GM23338 (cell line): ENCODE data around the gene CD59. TPM values are rescaled to one million over a fixed set of nuclear protein-coding genes. Genes with fewer than 3 reads are reported as not detected.

Experiments used
- ATAC-seq: fragments of 200-7000 bp; cut with Tn5 transposase; 3 replicates; pipeline ENCODE4 v1.9.1; 2020
- DNase-seq: peaks from one replicate; pipeline ENCODE4 v3.0.0-alpha.2; 2015; ENCODE audit warnings: low spot score
- H2AFZ ChIP-seq: fragments of 200-600 bp; sonication (generic); 2 replicates; pipeline ENCODE4 v1.8.0; 2016; ENCODE audit warnings: antibody characterized with exemption, mild to moderate bottlenecking, moderate library complexity
- H3F3A ChIP-seq: fragments of 200-600 bp; sonication (generic); replicated peaks from 2 replicates; pipeline ENCODE4 v1.8.0; 2017; ENCODE audit warnings: antibody characterized with exemption, mixed run types, low read depth
- H3K27ac ChIP-seq: fragments of 200-600 bp; sonication (generic); 2 replicates; pipeline ENCODE4 v1.6.1; 2016; ENCODE audit warnings: low read depth
- H3K27me3 ChIP-seq: fragments of 200-600 bp; sonication (generic); 2 replicates; pipeline ENCODE4 v1.8.0; 2016; ENCODE audit warnings: mild to moderate bottlenecking, mixed run types, moderate library complexity; ENCODE audit not compliant: insufficient read depth
- H3K36me3 ChIP-seq: fragments of 200-600 bp; sonication (generic); 2 replicates; pipeline ENCODE4 v1.8.0; 2016; ENCODE audit warnings: mild to moderate bottlenecking; ENCODE audit not compliant: insufficient read depth
- H3K4me1 ChIP-seq: fragments of 200-600 bp; sonication (generic); 2 replicates; pipeline ENCODE4 v1.8.0; 2016; ENCODE audit warnings: mild to moderate bottlenecking, moderate library complexity; ENCODE audit not compliant: insufficient read depth
- H3K4me2 ChIP-seq: fragments of 200-600 bp; sonication (generic); 2 replicates; pipeline ENCODE4 v1.7.1; 2017; ENCODE audit warnings: mixed run types
- H3K4me3 ChIP-seq: fragments of 200-600 bp; sonication (generic); 2 replicates; pipeline ENCODE4 v1.6.1; 2016; ENCODE audit warnings: mixed run types
- H3K79me2 ChIP-seq: fragments of 200-600 bp; sonication (generic); replicated peaks from 2 replicates; pipeline ENCODE4 v1.8.0; 2017; ENCODE audit warnings: mild to moderate bottlenecking; ENCODE audit not compliant: insufficient read depth
- H3K9me2 ChIP-seq: fragments of 200-600 bp; sonication (generic); 2 replicates; pipeline ENCODE4 v1.8.0; 2017; ENCODE audit not compliant: insufficient read depth
- H4K20me1 ChIP-seq: fragments of 200-600 bp; sonication (generic); replicated peaks from 2 replicates; pipeline ENCODE4 v1.8.0; 2017; ENCODE audit warnings: mild to moderate bottlenecking; ENCODE audit not compliant: insufficient read depth
- H3K27ac Mint-ChIP-seq: 2 replicates; pipeline ENCODE4 v1.8.0; 2020; ENCODE audit warnings: inconsistent platforms, mild to moderate bottlenecking, moderate library complexity, mixed read lengths
- H3K27me3 Mint-ChIP-seq: 3 replicates; pipeline ENCODE4 v1.8.0; 2022; ENCODE audit warnings: low read depth, mild to moderate bottlenecking, moderate library complexity, mixed read lengths, inconsistent platforms; ENCODE audit not compliant: insufficient read depth, poor library complexity
- H3K36me3 Mint-ChIP-seq: 3 replicates; pipeline ENCODE4 v1.8.0; 2021; ENCODE audit warnings: low read depth, mild to moderate bottlenecking, inconsistent platforms, moderate library complexity, mixed read lengths
- H3K4me1 Mint-ChIP-seq: 3 replicates; pipeline ENCODE4 v1.8.0; 2020; ENCODE audit warnings: mild to moderate bottlenecking, inconsistent platforms, mixed read lengths
- H3K4me3 Mint-ChIP-seq: 3 replicates; pipeline ENCODE4 v1.8.0; 2021; ENCODE audit warnings: moderate library complexity, mild to moderate bottlenecking, inconsistent platforms, mixed read lengths
- H3K9me3 Mint-ChIP-seq: 3 replicates; pipeline ENCODE4 v1.8.0; 2020; ENCODE audit warnings: moderate library complexity, mild to moderate bottlenecking, inconsistent platforms, mixed read lengths
- CTCF ChIP-seq, 2 experiments: fragments of 200-600 bp in 1 of 2; sonication (generic) in 1 of 2; conservative IDR thresholded peaks; 2 replicates each; pipeline versions ENCODE4 v1.5.1 to v1.6.1; 2016 to 2017; ENCODE audit warnings: antibody characterized with exemption in 2 of 2, low read depth in 2 of 2, mild to moderate bottlenecking in 2 of 2, moderate library complexity in 1 of 2
- ETS1 ChIP-seq: IDR thresholded peaks from 2 replicates; pipeline ENCODE4 v1.6.1; 2016; ENCODE audit warnings: antibody characterized with exemption
- EZH2 ChIP-seq: fragments of 200-600 bp; sonication (generic); IDR thresholded peaks from one replicate; pipeline ENCODE4 v1.8.0; 2017; ENCODE audit warnings: antibody characterized with exemption, mild to moderate bottlenecking, low read depth; ENCODE audit not compliant: unreplicated experiment
- EZH2phosphoT487 ChIP-seq: fragments of 200-600 bp; sonication (generic); IDR thresholded peaks from one replicate; pipeline ENCODE4 v1.8.1; 2018; ENCODE audit warnings: antibody characterized with exemption; ENCODE audit not compliant: unreplicated experiment
- JUNB ChIP-seq: IDR thresholded peaks from one replicate; pipeline ENCODE4 v1.6.1; 2016; ENCODE audit warnings: antibody characterized with exemption; ENCODE audit not compliant: unreplicated experiment
- NANOG ChIP-seq: IDR thresholded peaks from 2 replicates; pipeline ENCODE4 v1.6.1; 2016; ENCODE audit warnings: antibody characterized with exemption, borderline replicate concordance
- POLR2AphosphoS5 ChIP-seq: IDR thresholded peaks from 2 replicates; pipeline ENCODE4 v1.6.1; 2016; ENCODE audit warnings: antibody characterized with exemption, low read depth
- STAT1 ChIP-seq: IDR thresholded peaks from one replicate; pipeline ENCODE4 v1.6.1; 2016; ENCODE audit warnings: antibody characterized with exemption; ENCODE audit not compliant: unreplicated experiment
- ZNF114 ChIP-seq: fragments of 250-450 bp; sonication (Bioruptor Pico); IDR thresholded peaks from 2 replicates; pipeline ENCODE4 v1.5.0; 2020; ENCODE audit warnings: mild to moderate bottlenecking, moderate library complexity
- ZNF331 ChIP-seq: fragments of 250-450 bp; sonication (Bioruptor Pico); IDR thresholded peaks from 2 replicates; pipeline ENCODE4 v1.5.0; 2020; ENCODE audit warnings: low read depth, mild to moderate bottlenecking, moderate library complexity
- ZNF462 ChIP-seq: fragments of 250-450 bp; sonication (Bioruptor Pico); IDR thresholded peaks from 2 replicates; pipeline ENCODE4 v1.5.0; 2020; ENCODE audit warnings: mild to moderate bottlenecking, moderate library complexity
- polyA plus RNA-seq: library from polyadenylated mRNA; unstranded; fragments of >200 nt; fragmentation: Nextera tagmentation; extraction: Ambion mirVana; gene quantifications from 2 replicates; pipeline ENCODE4 v1.2.1, GENCODE V29; 2016
- total RNA-seq: library from RNA; depleted of rRNA; stranded (reverse); fragments of >200 nt; shearing (Covaris generic); gene quantifications from 2 replicates; pipeline ENCODE4 v1.2.3, GENCODE V29; 2014

Gene CD59
- total and polyA plus RNA-seq, 2 experiments from 2014 or later, result 41.5 to 86.6 TPM

GRCh38 chr11:33692013-33692504 lies 44.2 kb downstream of the CD59 start (continued):
- no peak for TF ChIP-seq ETS1

- DNase-seq, result no peak
- Histone ChIP-seq H3K36me3 (no peaks in the 10 kb centered on the region), H3K4me2 (no peak overlapping the region), H4K20me1 (no peaks in the 10 kb centered on the region), H2AFZ (peak overlapping the region; percentile 89), H3K4me1 (peaks cover 28% of the 10 kb centered on the region), H3K9me2 (no peaks in the 10 kb centered on the region), H3K27me3 (no peaks in the 10 kb centered on the region), H3K79me2 (no peaks in the 10 kb centered on the region), H3K4me3 (no peak overlapping the region), H3F3A (no peaks in the 10 kb centered on the region), H3K27ac (no peak overlapping the region)
- H3K4me1 Mint-ChIP-seq, result peaks cover 35% of the 10 kb centered on the region
- no peak overlapping the region for H3K27ac Mint-ChIP-seq
- no peak for ATAC-seq
- no peaks in the 10 kb centered on the region for H3K27me3 Mint-ChIP-seq
- H3K9me3 Mint-ChIP-seq, result no peaks in the 10 kb centered on the region
- H3K36me3 Mint-ChIP-seq, result no peaks in the 10 kb centered on the region
- H3K4me3 Mint-ChIP-seq, result no peak overlapping the region
- TF ChIP-seq NANOG (no peak), POLR2AphosphoS5 (no peak), ZNF331 (CRISPR knock-in tag) (no peak), EZH2phosphoT487 (no peak), CTCF (conservative IDR thresholded peaks at IDR 0.05; ENCODE audit: low read depth in 2 of 2) (no peak), JUNB (no peak), ETS1 (no peak), EZH2 (no peak), STAT1 (no peak), ZNF114 (CRISPR knock-in tag) (no peak), ZNF462 (no peak)
These were observed 45.0 kb downstream of the CD59 start for GRCh38 chr11:33691066-33691864.
